T-helper 22 cell (primary cell): ENCODE measurements around the gene COL5A1.
"Not testable (repeated sequence)": the region's sequence is repeated elsewhere in the genome, so short reads cannot be mapped to it uniquely, and the experiment has no call there.

Experiments used
- DNase-seq: peaks from one replicate; pipeline ENCODE4 v3.0.0-alpha.2; 2020; ENCODE audit warnings: low read depth

Gene COL5A1

DNA sequence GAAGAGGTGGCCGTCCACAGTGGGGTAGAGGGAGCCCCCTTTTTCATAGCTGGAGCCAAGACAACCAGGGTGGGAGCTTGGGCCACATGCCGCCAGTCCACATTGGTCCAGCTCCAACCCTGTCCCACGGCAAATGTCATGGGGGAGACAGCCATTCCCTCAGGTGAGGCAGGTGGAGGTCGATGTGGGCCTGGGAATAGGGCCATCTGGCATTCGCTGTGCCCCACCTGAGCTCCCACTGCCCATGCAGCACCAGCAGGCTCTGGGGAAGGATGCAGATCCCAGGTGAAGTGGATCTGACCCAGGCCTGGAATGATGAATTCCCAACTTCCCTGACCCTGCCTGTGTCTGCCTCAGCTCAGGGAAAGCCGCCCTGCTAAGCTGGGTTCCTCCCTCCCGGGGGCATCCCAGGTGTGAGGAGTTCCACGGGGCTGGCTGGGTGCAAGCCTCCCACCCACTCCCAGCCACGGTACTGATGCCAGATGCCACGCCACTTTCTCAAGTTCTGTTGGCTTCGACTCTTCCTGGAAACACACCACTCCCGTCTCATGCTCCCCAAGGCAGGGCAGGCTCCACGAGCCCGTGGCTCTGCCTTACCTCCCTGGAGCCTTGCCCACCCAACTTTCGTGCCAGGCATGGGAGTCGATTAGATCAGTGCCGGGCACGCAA, 213.8 kb downstream of the COL5A1 start:
- no peak for DNase-seq

DNA sequence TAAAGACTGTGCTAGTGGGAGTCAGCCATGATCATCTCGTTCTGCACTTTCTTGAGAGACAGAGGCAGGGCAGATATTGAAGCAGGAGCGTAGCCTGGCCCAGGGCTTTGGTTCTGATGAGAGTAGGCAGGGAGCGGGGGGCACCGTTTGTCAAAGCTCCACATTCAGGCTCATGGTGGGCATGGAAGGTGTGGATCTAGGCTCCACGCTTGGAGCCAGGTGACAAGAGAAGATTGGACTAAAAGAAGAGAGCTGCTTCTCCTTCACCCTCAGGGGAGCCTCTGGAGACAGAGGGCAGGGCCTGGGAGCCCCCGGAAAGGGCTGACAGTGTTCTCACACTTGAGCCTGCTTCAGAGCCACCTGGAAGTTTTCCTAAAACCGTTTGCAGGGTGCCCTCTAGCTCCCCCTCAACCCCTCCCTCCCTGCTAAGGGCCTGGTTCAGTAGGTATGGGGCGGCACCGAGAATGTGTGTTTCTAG, 214.3 kb downstream of the COL5A1 start:
- no peak for DNase-seq

DNA sequence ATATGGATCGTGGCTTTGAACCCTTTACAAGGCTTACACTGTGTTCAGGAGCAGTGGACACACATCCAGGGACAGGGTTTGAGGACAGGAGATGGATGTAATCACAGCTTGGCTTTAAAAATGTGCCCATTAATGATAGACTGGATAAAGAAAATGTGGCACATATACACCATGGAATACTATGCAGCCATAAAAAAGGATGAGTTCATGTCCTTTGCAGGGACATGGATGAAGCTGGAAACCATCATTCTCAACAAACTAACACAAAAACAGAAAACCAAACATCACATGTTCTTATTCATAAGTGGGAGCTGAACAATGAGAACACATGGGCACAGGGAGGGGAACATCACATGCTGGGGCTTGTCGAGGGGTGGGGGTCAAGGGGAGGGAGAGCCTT, 215.8 kb downstream of the COL5A1 start:
- not testable (repeated sequence) for DNase-seq

DNA sequence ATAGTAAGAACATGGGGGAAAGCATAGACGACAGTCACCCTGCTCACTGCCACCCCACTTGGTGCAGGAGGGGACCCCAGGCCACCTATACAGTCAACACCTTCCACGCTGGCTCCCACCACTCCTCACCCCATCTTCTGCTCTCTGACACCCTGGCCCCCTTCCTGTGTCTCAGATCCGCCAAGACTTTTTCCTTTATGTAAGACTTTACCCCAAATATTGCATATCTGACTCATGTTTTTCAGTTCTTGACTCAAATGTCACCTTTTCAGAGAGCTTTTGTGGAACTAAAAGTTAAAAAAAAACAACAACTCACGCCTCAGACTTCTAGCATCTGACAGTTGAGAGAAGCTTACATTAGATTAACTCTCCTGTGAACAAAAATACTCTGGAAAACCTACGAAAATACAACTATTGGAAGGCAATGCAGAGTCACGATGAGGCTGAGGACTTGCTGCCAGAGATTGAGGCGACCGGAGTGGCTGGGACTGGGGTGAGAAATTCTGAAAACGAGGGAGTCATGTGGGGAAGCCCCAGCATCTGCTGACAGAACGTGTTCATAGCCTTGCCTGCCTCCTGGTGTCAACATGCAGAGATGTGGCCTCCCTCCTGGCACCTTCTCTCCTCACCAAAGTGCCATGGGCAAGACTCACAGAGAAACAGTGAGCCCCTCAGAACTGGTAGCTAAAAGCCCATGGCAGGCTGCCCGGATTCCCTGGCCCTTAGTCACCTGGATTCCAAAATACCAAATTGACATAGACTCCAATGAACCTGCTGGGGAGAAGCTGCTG, 216.6 kb downstream of the COL5A1 start:
- DNase-seq: no peak

DNA sequence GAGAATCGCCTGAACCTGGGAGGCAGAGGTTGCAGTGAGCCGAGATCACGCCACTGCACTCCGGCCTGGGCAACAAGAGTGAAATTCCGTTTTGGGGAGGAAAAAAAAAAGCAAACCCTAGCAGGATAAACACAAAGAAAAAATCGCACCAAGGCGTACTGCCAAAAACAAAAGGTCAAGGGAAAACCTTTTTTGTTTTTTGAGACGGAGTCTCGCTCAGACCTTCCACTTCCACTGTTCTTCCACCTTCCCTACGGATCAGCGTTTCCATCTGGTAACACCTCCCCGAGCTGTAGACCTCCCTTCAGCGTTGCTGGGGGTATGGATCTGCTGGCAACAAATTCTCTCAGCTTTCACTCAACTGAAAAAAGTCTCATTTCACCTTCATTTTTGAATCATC, 218.9 kb downstream of the COL5A1 start:
- no peak for DNase-seq

DNA sequence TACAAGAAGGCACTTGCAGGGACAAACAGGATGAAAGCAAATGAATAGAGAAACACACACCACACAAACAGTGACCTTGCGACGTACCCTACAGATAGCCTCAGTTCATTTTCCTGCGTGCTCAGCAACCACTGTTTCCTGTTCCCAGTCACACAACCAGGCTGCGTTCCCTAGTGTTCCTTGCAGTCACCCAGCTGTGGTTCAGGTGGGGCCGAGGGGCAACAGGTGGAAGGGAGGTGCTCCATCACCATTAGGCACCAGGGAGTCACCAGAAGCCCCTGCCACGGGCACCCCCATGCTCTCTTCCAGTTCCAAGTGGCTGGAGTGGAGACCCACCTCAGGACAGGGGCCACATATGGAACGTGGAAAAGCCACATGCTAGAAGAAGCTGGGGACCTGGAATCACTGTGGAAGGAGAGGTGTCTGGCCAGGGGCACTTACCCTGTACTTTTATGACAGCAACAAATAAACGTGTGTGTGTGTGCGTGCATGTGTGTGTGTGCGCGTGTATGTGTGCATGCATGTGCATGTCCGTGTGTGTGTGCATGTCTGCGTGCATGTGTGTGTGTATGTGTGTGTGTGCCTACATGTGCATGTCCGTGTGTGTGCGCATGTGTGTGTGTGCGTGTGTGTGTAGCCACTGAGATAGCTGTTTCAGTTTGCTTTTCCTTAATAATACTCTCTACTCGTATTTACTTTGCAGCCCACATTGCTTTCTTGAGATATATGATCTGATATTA, 220.2 kb downstream of the COL5A1 start:
- DNase-seq: no peak

DNA sequence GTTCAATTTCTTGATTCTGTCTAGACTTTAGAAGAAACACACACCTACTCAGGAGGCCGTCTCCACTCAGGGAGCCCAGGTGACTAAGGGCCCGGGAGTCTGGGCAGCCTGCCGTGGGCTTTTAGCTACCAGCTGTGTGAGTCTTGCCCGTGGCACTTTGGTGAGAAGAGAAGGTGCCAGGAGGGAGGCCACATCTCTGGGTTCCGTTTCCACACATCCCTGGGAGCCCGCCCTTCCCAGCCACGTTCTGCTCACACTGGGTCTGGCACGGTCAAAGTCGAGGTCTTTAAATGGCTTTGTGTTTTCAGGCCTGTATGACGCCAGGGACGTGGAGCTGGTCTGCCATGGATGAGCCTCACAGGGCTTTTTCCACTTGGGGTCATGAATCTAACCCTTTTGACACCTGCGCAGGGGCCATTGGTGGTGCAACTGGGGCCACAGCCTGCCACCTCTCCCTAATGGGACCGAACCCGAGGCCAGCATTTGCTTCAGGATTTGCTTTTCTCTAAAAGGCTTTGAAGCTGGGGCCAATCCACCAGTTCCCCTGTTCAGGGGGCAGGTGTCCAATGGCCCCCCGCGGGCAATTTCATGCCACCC, 221.8 kb downstream of the COL5A1 start:
- no peak for DNase-seq

DNA sequence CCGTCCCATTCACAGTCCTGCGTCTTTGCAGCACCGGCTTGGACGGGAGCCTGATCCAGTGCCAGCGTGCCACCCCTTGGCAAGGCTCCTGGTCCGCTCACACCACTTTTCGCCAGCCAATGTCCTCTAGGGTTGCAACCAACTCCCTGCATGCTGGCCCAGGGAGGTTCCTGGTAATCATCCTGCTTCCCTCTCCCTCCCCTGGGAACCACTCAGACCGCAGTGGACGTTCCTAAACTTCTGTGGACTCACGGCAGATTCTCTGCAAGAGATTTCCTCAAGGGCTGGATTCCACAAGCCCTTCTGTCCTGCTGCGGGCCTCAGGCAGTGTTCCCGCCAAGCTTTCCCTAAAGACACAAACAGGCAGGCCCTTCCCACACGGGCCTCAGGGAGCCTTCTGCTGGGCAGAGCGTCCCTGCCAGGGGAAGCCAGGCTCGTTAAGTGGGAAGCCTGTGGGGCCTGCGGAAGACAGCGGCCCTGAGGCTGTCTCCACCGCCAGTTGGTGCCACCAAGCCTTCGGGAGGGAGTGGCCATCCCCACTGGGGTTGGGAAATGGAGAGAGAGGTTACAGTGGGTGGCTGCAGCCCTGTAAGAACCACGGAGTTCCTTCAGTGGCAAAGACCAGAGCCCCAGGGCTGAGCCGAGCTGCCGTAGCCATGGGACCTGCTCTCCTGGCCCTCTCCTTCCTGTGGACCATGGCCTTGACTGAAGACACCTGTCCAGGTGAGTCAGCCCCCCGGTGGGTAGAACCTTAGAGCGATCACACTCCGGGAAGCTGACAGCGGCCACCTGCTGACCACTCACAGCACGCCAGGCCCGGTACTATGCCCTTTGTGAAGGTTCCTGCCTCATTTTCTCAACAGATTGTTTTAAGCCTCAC, 222.6 kb downstream of the COL5A1 start:
- DNase-seq: no peak

DNA sequence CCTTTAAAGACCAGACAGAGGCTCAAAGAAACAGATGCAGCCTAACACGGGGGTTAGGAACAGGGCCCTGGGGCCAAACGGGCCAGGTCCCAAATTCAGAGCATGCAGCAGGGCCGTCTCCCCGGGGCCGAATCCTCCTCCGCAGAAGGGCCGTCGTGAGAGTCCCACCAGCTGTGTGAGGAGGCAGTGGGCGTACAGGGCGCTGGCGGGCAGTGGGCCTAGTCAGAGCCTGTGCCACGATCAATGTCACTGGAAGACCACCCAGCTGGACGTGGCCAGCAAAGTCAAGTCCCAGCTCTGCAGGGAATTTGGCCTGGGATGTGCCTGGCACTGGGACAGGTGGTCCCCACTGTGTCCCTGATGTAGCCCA, 223.2 kb downstream of the COL5A1 start:
- no peak for DNase-seq

DNA sequence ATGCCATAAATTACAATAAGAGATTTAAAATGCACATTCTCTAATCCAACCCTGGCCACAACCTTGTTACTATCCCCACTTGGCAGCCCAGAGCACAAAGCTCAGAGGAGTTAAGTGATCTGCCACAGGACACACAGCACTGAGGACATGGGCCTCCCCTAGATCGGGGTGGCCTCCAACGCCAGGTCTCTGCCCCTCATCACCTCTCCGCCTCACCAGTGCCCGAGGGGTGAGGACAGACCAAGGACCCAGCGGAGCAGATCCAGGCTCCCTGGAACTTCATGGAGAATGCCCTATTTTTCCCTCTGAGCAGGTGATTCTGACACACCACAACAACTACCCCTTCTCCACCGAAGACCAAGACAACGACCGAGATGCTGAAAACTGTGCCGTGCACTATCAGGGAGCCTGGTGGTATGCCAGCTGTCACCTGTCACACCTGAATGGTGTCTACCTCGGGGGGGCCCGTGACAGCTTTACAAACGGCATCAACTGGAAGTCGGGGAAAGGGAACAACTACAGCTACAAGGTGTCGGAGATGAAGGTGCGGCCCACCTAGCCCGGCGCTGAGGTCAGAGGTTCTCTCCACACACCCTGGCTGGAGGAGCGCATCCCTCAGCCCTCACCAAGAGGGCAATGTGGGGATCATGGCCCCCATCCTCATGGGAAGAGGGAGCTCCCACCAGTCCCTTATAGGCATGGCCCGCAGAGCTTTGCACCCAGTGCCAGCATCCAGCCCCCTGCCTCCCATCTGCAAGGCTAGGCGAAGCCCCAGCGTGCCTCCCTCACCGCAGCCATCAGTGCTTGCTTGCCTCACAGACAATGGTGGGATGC, 226.5 kb downstream of the COL5A1 start:
- DNase-seq: no peak

DNA sequence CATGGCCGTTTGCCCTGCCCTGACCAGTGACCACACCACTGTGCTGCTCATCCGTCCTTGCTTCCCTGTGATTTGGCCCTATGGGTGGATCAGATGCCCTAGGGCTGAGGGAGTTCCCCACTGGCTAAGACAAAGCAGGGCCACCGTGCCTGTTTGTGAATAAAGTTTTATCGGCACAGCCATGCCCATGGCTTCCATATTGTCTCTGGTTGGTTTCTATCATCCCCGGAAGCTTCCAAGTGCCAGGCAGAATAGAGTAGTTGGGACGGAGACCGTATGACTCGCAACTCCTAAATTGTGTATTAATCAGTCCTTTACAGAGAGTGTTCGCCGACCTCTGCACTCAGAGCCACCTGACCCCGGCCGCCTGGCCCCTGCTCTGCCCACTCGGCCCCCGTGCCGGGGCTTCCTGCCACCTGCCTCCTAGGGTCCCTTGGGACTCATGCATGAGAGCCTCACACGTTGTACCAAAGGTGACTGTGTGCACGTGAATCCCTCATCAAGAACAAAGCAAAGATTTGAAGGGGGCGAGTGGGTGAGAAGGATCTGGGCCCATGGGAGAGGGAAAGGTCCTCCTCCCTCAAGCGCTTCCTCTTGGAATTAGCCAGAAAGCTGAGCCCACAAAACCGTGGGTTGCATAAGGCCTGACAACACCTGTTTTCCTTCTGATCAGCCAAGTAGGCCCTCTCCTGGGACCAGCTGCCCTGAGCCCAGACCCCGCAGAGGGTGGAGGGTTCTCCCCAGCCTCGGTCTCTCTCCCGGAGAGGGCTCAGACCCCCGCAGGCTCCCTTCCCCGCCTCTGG, 227.3 kb downstream of the COL5A1 start:
- DNase-seq: no peak

DNA sequence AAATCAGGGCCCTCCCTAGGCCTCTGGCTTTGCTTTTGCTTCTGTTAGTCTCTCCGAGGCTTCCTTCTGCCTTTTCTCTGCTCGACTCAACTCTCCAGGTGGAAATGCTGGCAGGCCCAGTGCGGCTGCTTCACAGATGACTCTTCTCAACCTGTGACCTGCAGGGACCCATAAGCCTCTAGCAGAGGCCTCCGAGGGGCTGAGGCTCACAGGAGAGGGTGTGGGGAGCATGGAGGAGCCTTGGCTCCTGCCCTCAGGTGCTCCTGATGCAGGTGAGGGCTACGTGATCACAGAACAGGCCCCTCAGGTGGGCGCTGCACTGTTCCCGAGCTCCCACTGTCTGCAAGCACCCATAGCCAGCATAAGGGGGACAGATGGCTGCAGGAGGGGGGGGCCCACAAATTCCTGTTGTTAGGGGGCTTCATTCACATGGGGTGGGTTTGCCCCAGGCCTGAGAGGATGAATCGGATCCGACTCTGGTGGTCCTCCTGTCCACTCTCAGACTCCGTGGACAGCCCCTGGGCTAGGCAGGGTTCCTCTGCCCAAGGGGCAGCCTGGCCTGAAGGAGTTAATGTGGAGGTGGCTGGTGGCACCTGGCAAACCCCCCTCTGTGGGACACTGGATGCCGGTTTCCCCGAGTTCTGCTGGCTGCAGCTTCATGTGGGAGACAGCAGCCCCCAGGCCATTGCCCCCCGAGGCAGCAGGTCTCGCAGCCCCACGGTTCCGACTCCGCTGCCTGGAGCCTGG, 228.1 kb downstream of the COL5A1 start:
- DNase-seq: no peak

DNA sequence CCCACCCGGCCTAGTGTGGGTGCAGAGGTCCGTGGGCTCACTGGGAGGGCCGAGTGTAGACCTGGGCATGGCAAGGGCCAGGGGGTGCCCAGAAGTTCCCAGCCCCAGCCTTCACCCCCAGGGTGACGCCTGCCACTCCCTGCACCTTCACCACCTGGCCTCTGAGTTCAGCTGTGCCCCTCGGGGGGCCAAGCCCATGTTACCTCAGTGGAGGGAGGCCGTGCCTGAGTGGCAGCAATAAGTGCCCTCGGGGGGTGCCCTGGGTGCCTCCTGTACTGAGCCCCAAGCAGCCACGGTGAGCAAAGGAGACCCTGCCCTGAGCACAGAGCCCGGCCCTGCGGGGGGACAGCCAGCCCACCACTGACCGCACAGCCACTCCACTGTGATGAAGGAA, 228.7 kb downstream of the COL5A1 start:
- DNase-seq: no peak

DNA sequence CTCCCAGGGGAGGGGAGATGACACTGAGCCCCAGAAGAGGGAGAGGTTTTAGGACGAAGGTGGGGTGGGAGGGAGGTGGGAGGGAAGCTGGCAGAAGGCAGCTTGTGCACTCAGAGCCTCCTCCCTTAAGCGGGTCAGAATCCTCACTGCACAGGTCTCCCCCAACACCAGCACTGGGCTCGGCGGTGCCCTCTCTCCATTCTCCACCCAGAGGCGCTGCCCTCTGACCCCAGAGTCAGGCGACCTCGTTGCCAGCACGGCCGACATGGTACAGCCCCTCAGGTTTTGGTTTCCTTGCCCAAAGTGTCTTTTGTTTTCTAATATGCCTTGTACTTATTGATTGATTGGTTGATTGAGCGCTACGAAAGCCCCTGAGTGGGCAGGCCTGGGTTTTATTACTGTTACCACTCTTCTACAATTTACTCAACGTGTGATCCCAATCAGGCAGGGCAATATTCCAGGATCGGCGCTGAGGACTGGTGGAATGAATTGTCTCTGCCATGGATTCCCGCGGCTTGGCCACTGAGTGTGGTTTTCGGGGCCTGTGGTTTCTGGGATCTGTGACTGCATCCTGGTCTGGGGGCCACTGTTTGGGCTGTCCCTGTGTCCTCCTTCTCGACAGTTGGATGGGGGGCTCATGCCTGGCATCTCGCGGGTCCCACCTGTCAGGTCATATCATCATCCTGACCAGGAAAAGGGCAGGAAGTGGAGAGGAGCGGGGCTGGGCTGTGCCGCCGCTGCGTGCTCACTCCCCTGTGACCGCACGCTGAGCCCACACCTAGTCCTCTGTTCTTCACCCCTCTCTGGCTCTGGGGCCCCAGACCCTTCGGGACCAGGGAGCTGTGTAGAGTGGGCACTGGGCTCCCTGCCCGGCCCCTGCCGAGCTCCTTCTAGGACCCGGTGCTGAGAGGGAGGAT, 229.4 kb downstream of the COL5A1 start:
- DNase-seq: no peak

DNA sequence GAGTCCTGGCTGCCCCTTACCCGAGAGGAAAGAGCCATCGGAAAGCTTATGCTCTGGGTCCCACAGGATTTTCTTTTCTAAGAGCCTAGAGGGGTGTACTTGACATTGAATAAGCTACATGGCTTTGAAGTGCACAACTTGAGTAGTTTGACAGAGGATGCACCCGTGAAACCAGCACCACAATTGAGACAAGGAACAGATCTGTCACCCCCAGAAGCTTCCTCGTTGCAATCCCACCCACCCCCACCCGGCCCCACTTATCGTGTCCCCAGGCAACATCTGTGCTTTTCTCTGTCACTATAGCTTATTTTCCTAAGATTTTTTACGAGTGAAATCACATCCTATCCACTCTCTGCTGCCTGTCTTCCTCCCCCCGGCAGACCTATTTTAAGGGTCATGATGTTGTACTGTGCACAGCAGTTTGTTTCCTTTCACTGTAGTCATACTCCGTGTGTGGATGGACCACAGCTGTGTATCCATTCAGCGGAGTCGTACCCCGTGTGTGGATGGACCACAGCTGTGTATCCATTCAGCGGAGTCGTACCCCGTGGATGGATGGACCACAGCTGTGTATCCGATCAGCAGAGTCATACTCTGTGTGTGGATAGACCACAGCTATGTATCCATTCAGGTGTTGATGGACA, 230.2 kb downstream of the COL5A1 start:
- DNase-seq: no peak

DNA sequence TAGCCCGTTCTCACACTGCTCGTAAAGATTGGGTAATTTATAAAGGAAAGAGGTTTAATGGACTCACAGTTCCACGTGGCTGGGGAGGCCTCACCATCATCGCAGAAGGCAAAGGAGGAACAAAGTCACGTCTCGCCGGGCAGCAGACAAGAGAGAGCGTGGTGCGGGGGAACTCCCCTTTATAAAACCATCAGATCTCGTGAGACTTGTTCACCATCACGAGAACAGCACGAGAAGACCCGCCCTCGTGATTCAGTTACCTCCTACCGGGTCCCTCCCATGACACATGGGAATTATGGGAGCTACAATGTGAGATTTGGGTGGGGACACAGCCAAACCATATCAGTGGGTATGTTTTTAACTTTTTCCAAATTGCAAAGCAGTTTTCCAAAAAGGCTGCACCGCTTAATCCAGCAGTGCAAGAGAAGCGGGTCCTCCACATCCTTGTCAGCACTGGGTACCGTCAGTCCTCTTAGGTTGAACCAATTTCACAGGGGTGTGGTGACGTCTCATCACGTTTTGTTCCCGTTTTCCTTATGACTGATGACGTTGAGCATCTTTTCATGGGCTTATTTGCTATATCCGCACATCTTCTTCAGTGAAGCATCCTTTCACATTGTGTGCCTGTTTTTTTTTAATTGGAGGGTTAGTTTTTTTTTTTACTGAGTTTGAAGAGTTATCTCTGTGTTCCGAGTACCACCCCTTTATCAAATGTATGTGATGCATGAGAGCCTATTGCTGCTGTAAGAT, 231.1 kb downstream of the COL5A1 start:
- no peak for DNase-seq

DNA sequence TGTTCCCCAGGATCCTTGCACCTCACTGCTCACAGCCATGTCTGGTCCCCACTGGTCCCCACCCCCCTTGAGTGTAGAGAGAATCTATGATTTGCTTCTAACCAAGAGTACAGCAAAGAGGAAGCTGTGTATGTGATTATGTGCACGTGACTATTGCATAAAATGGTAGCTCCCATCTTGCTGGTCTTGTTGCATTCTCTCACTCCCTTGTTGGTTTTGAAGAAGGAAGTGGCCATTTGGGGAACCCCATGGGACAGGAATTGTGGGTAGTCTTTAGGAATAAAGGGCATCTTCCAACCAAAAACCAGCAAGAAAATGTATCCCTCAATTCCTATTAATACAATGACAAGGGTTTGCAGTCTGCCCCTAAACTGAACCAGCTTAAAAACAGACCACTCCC, 233.8 kb downstream of the COL5A1 start:
- DNase-seq: no peak
